Keratinocyte (primary cell): ENCODE measurements around the gene TRMO. TPM values are rescaled to one million over a fixed set of nuclear protein-coding genes. Genes with fewer than 3 reads are reported as not detected.
A peak's percentile ranks its signal among the peaks of the same experiment; 100 is the strongest.

ENCODE experiments used
- DNase-seq: peaks from one replicate; pipeline ENCODE4 v3.0.0-alpha.2; 2011; ENCODE audit warnings: low read depth, missing footprints, low spot score
- FAIRE-seq: peaks from 2 replicates; lab custom pipeline; 2011; peaks lifted over from hg19 to GRCh38; lab: Jason Lieb, UNC
- H2AFZ ChIP-seq: 2 replicates; pipeline ENCODE4 v1.6.0; 2012; ENCODE audit warnings: low read length, control low read depth, inconsistent platforms; ENCODE audit not compliant: control insufficient read depth
- H3K27ac ChIP-seq: 2 replicates; pipeline ENCODE4 v1.5.1; 2011; ENCODE audit warnings: low read length; ENCODE audit not compliant: control insufficient read depth, insufficient read depth
- H3K27me3 ChIP-seq: 3 replicates; pipeline ENCODE4 v1.6.0; 2011; ENCODE audit warnings: low read length; ENCODE audit not compliant: control insufficient read depth, insufficient read depth; ENCODE audit errors: extremely low read depth
- H3K36me3 ChIP-seq, 2 experiments: 2 replicates in 1 of 2; 3 replicates in 1 of 2; pipeline ENCODE4 v1.5.1; 2011; ENCODE audit warnings: low read length in 2 of 2, mild to moderate bottlenecking in 1 of 2; ENCODE audit not compliant: control insufficient read depth in 2 of 2, insufficient read depth in 2 of 2; ENCODE audit errors: extremely low read depth in 1 of 2
- H3K4me1 ChIP-seq: 3 replicates; pipeline ENCODE4 v1.5.1; 2011; ENCODE audit warnings: low read length; ENCODE audit not compliant: control insufficient read depth, insufficient read depth; ENCODE audit errors: extremely low read depth
- H3K4me2 ChIP-seq: 3 replicates; pipeline ENCODE4 v1.6.0; 2011; ENCODE audit warnings: low read depth, low read length; ENCODE audit not compliant: control insufficient read depth, insufficient read depth; ENCODE audit errors: extremely low read depth
- H3K4me3 ChIP-seq, 3 experiments: fragments of 200-600 bp in 1 of 3; sonication (generic) in 1 of 3; 2 replicates in 2 of 3; 3 replicates in 1 of 3; pipeline ENCODE4 v1.5.1; 2011 to 2016; ENCODE audit warnings: low read length in 3 of 3, mild to moderate bottlenecking in 3 of 3, control low read depth in 2 of 3, inconsistent platforms in 1 of 3, low read depth in 1 of 3, mixed read lengths in 1 of 3, mixed run types in 1 of 3, moderate library complexity in 1 of 3; ENCODE audit not compliant: control insufficient read depth in 2 of 3, insufficient read depth in 2 of 3; ENCODE audit errors: extremely low read depth in 1 of 3
- H3K79me2 ChIP-seq: 2 replicates; pipeline ENCODE4 v1.6.0; 2012; ENCODE audit warnings: low read length; ENCODE audit not compliant: control insufficient read depth, insufficient read depth
- H3K9ac ChIP-seq: 3 replicates; pipeline ENCODE4 v1.6.0; 2011; ENCODE audit warnings: low read length; ENCODE audit not compliant: control insufficient read depth, insufficient read depth; ENCODE audit errors: extremely low read depth
- H3K9me1 ChIP-seq: 3 replicates; pipeline ENCODE4 v1.6.0; 2011; ENCODE audit warnings: low read length; ENCODE audit not compliant: control insufficient read depth, insufficient read depth; ENCODE audit errors: extremely low read depth
- H3K9me3 ChIP-seq: 2 replicates; pipeline ENCODE4 v1.5.1; 2012; ENCODE audit warnings: low read depth, low read length; ENCODE audit not compliant: control insufficient read depth
- H4K20me1 ChIP-seq: 3 replicates; pipeline ENCODE4 v1.6.0; 2011; ENCODE audit warnings: low read length; ENCODE audit not compliant: control insufficient read depth, insufficient read depth; ENCODE audit errors: extremely low read depth
- CTCF ChIP-seq, 3 experiments: IDR thresholded peaks in 1 of 3; conservative IDR thresholded peaks in 1 of 3; optimal IDR thresholded peaks in 1 of 3; 2 replicates in 2 of 3; 3 replicates in 1 of 3; pipeline versions ENCODE3 to v1.5.1; 2011; ENCODE audit warnings: low read length in 3 of 3, mild to moderate bottlenecking in 3 of 3, moderate library complexity in 2 of 3, control low read depth in 1 of 3, inconsistent platforms in 1 of 3; ENCODE audit not compliant: insufficient read depth in 2 of 3; ENCODE audit errors: extremely low read depth in 1 of 3
- EZH2 ChIP-seq: IDR thresholded peaks from one replicate; pipeline ENCODE4 v1.6.1; 2012; ENCODE audit warnings: inconsistent platforms, mild to moderate bottlenecking, low read length, moderate library complexity
- dilution Hi-C: fragments of 300-500 bp; cut with MboI; formaldehyde crosslinking; loops from one replicate; pipeline ENCODE4 v1.7.0; 2020; ENCODE audit warnings: low sequenced_read_pairs; ENCODE audit not compliant: extremely low pct_ligation_motif_present
- polyA plus RNA-seq, 5 experiments: library from polyadenylated mRNA; depleted of rRNA in 3 of 5; stranded (reverse) in 3 of 5; stranded (forward) in 1 of 5; unstranded in 1 of 5; fragments of >200 nt; gene quantifications; 1 replicate in 1 of 5; 2 replicates in 3 of 5; 3 replicates in 1 of 5; pipeline versions ENCODE4 v1.2.1 to v1.2.3, GENCODE V29; 2011 to 2012; ENCODE audit warnings: missing spikeins in 2 of 5, low read depth in 1 of 5, low replicate concordance in 1 of 5

The TRMO gene
- polyA plus RNA-seq, 1 donor (not counting 4 experiments of a cell fraction or from before 2014, with no cell fraction given): 19.4 TPM

DNA sequence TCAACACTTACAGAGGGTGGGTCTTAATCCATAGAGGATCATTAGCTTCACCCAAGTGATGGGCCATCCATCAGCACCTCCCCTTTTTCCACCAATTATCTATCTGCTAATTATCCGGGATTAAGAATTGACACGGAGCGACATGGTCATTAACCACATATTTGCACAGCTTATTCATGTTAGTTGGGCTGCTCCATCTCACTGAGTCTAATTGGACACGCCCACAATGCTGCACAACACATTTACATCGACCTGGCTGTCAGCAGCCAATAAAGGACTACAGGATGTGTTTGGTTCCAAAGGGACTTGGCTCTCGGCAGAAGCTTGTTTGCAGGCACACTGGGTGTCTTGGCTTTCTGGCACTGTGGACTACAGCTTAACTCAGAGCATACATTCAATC is 47.7 kb downstream of the TRMO start:
- no peaks in the 10 kb centered on the region for H3K79me2 ChIP-seq
- no peak overlapping the region for H3K27ac ChIP-seq
- H2AFZ ChIP-seq: no peak overlapping the region
- H3K9me3 ChIP-seq: no peaks in the 10 kb centered on the region
- peaks cover 39% of the 10 kb centered on the region for H3K4me1 ChIP-seq
- H3K4me2 ChIP-seq: no peak overlapping the region
- DNase-seq: no peak
- no peaks in the 10 kb centered on the region for H4K20me1 ChIP-seq
- H3K4me3 ChIP-seq: no peak overlapping the region
- no peaks in the 10 kb centered on the region for H3K27me3 ChIP-seq
- H3K36me3 ChIP-seq: no peaks in the 10 kb centered on the region
- H3K9me1 ChIP-seq: no peaks in the 10 kb centered on the region
- no peak overlapping the region for H3K9ac ChIP-seq
- dilution Hi-C loops: no loop called here
- TF ChIP-seq EZH2 (no peak), CTCF (optimal IDR thresholded peaks at IDR 0.05 in 1 of 3, IDR thresholded peaks at IDR 0.05 in 1 of 3, conservative IDR thresholded peaks at IDR 0.05 in 1 of 3; ENCODE audit: extremely low read depth in 1 of 3, insufficient read depth in 2 of 3, low read length in 3 of 3) (no peak)
- FAIRE-seq: peak; percentile 88

GRCh38 chr9:97873882-97874281 is 48.4 kb downstream of the TRMO start:
- no peak overlapping the region for H3K4me3 ChIP-seq
- peak; percentile 92 for FAIRE-seq
- H3K79me2 ChIP-seq: no peaks in the 10 kb centered on the region
- DNase-seq: no peak
- dilution Hi-C loops: no loop called here
- no peaks in the 10 kb centered on the region for H3K36me3 ChIP-seq
- TF ChIP-seq EZH2: no peak
- TF ChIP-seq CTCF (optimal IDR thresholded peaks at IDR 0.05 in 1 of 3, IDR thresholded peaks at IDR 0.05 in 1 of 3, conservative IDR thresholded peaks at IDR 0.05 in 1 of 3; ENCODE audit: extremely low read depth in 1 of 3, insufficient read depth in 2 of 3, low read length in 3 of 3): no peak
- no peaks in the 10 kb centered on the region for H3K9me3 ChIP-seq
- H3K4me1 ChIP-seq: peaks cover 39% of the 10 kb centered on the region
- H3K27ac ChIP-seq: no peak overlapping the region
- H3K9ac ChIP-seq: no peak overlapping the region
- H3K27me3 ChIP-seq: no peaks in the 10 kb centered on the region
- H2AFZ ChIP-seq: no peak overlapping the region
- no peak overlapping the region for H3K4me2 ChIP-seq
- no peaks in the 10 kb centered on the region for H4K20me1 ChIP-seq
- no peaks in the 10 kb centered on the region for H3K9me1 ChIP-seq
